HG03060 (cell line): ENCODE results near the gene CRYBG3.

ENCODE experiments used
- ATAC-seq: cut with Tn5 transposase; IDR thresholded peaks from one replicate; pipeline ENCODE4 v1.9.1; 2021; ENCODE audit warnings: low read depth, moderate number of reproducible peaks; ENCODE audit not compliant: unreplicated experiment

The CRYBG3 gene

DNA sequence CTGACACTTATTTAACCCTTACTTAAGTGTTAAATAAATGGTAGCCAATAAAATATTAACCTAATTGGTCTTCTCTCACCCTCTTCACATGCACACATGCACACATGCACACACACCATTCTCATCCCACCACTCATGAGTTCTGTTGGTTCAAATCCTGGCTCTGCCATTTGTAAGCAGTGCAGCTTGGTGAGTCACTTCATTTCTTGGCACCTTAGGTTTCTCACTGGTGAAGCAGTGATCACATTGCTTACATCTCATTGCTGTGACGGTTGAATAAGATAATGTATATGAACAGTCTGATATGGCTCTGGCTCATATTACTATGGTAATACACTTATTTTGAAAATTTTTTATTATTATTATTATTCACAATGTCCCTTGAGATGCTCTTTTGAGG is 116.6 kb downstream of the CRYBG3 start:
- no peak for ATAC-seq

DNA sequence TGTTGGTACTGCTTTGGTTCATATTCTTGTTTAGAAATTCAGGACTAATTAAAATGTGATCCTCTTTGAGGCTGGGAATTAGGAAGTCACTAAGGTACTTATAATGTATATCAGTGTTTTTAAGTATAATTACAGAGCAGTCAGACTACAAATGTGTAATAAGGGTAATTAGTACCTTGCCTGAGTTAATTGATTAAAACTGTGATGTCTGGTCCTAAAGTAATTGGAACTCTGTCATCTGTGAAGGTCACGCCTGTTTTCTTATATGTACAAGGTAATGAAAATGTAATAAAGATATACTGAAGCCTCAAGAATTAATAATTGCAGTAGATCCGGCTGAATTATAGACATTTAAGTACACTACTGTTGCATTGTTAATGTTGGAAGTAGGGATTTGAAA is 117.6 kb downstream of the CRYBG3 start:
- ATAC-seq: no peak

DNA sequence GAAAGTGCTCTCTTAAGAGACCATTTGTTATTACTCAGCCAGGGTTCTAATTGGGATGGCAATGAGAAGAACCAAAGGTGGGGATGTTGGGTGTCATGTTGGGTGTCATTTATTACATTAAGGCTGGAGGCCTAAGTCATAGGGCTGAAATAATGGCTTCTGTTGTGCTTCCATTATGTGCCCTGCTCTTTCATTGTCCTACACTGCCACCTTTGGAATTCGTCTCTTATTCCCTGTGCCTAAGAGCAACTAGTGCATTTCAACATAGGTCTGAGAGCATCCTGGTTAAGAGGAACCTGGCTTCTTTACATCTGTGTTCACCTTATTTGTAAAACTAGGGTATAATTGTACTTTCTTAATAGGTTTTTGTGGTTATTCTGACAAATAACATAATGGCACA is 118.2 kb downstream of the CRYBG3 start:
- ATAC-seq: no peak

DNA sequence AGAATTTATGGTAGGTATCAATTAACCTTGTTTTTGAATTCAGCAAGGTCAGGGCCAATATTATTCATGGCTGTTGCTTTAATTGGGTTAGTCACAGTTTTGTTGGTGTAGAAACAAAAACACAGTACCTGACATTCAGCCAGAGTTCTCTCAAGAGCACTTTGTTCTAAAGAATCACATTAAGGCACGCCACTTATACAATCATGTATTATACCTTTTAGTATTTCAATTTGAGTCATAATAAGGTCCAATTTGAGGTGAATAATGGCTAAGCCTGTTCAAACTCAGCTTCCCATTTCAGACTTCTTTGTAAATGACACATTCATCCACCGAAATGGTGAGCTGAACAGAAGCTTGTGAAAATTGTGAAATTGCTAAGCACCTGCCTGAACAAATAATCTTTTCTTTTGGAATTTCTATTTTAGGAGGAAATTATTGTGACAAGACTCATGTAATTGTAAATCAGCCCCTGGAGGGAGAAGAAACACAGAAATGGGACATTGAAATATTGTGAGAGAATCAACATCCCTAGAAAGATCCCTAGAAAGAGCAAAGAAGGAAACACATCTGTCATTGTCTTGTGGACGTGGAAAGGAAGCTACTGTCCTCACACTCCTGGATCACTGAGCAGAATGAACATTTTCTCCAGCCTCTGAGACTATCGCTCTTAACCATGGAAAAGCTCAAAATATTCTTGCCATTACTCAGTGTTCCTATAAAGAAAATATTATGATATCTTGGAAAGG is 121.2 kb downstream of the CRYBG3 start:
- no peak for ATAC-seq

DNA sequence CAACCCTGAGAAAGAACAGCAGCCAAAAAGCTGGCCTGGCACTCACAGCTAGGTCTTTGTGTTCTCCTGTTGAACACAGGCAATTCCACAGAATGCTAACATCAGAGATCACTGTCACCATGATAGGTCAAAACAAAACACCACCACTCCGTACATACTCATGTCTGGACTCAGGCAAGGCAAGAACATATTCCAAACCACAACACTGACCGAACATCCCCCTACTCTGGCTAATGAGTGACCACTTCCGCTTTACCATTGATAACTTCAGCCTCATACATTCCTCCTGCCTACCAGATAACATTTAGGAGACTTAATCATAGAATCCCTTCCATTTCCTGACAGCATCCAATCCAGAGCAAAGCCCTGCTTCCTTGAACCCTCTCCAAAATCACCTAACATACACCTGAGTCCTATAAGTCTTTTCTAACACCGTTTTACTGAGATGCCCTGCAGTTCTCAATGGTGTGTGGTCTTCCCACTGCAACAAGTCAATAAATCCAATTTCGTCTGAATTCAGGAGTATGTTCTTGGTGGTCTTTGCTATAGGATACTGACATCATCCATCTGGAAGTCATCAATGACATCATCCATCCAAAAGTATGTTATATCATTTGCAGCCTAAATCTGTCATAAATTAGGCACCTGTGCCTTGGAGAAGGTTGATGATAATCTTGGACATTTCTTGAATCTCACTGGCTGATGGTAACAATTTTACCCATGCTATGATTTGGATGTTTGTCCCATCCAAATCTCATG is 126.7 kb downstream of the CRYBG3 start:
- ATAC-seq: no peak

DNA sequence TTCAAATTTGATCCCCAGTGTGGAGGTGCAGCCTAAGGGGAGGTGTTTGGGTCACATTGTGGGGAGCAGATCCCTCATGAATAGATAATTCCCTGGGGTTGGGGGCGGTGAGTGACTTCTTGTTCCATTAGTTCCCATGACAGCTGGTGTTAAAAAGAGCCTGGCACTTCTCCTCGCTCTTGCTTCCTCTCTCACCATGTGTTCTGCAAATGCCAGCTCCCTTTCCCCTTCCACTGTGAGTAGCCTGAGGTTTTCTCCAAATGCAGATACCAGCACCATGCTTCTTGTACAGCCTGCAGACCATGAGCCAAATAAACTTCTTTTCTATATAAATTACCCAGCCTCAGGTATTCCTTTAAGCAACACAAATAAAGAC is 127.3 kb downstream of the CRYBG3 start:
- no peak for ATAC-seq

DNA sequence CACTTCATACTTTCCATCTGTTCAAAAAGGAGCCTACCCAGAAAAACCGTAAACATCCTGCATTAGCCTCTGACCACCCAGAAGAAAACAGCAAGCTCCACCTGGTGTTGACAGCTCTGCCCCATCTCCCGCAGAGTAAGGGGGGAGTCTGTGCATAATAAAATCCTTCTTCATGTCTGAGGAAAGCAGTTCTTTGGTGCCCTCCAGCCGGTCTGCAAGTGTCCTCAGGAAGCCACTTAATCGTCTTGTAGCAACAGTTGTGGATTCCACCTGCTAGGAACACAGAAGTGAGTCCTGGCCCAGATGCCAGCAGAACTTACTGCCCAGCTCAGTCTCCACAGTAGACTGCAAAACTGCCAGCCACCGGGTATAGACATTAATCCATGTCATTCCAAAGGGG is 127.9 kb downstream of the CRYBG3 start:
- ATAC-seq: no peak

DNA sequence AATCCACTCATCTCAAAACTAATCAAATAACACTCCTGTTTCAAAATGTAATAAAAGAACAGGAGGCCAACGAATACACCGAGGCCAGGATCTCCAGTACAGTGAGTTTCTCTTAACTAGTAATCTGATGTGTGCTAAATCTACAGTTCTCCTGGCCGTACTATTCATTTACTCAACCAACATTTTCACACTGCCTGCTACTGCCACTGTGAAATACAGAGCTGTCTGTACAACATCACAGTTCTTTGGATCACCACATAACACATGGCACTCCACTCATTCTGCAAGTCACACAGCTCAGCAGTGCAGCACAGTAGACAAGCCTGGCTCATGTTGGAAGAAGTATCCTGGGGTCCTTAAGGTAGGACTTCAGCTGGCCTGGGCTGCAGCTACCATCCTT is 128.5 kb downstream of the CRYBG3 start:
- ATAC-seq: no peak

DNA sequence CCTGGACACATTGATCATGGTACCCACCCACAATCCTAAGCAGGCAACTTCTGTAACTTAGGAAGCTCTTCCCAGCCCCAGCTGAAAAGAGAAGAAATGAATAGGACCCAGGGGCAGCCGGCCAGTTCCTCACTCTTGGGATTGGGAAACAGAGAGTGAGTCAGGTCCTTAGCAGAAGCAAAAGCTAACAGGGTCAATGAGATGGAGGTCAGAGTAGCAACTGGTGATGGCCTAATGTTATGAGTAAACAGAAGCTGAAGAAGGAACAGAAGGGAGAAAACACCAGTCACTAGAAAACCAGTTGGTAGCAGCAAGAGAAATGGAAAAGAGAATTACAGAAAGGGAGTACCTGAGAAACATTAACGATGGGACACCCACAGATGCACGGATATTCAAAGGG is 130.5 kb downstream of the CRYBG3 start:
- ATAC-seq: no peak

DNA sequence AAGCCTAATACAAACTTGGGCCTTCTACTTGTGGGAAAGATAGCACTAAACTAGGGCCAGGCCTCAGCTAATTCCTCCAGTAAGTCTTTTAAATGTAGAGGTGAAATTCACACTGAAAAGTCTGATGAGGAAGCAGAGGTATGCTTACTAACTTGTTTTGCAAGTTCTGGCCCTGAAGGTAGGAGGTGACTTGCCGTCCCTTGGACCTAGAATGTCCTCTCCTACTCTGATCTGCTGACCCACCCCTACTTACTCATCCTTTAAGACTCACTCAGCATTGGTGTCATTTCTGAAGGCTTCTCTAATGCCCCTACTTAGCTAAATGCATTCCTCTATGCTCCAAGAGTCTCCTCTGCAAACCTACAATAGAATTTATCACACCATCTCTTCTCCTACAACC is 131.1 kb downstream of the CRYBG3 start:
- ATAC-seq: no peak

DNA sequence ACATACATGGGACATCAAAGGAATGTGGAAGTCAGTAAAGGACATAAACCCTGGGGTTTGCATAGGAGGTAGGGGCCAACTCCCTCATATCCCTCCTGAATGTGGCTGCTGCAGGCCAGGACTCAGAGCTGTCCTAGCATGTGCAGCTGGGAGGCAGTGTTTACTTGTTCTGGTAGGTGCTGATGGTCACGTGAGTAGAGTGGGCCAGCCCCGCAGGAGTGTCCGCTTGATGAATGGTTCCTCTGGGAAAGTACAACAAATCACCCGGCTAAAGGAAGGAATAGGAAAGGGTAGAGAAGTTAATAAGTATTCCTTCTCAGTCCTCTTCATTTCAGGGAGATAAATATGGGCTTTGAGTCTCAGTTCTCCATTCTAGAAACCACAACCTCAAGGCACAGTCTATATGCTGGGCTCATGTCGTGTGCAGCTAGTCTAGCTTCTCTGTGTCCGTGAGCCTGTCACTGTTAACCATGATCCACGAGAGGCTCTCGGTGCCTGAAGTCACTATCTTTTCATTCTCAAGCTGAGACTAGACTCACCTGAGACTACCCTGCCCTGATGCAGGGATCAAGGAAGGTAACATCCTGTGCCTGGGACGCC is 132.5 kb downstream of the CRYBG3 start:
- ATAC-seq: no peak

DNA sequence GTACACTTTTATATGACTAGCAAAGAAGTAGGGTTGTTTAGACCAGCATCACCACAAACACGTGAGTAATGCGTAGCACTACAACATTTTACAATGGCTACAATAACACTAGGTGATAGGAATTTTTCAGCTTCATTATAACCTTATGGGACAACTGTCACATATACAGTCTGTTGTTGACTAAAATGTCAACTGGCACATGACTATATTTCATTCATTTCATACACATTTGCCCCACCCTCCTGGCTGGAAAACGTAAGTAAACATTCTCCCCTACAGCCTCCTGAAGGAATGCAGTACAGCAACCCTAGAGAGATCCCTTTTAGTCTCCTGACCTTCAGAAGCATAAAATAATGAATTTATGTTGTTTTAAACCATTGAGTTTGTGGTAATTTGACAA is 134.2 kb downstream of the CRYBG3 start:
- no peak for ATAC-seq

DNA sequence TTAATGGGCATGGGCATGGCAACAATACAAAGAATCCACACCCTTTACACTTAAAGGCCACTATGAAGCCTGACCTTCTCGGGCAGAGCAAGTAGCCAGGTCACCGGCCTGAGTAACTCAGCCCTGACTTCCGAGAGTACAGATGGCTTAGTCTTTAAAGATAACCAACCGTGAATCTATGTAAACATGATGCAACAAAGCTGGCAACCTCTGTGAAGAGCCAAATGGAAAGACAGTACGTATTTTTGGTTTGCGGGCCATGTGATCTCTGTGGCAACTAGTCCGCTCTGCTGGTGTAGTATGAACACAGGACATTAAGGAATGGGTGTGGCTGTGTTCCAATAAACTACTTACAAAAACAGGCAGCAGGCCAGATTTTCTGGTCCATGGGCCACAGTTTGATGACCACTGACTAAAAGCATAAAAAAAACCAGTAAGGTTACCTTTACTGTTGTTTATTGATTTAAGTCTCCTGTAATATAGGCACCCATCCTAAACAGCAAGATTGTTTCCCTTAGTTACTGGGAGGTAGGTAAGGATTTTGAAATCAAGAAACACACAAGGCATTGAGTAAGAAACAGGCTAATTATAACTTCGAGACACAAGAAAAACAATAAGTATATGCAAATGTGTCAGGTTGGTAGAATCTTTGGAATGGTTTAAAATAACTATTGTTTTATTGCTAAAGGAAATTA is 136.0 kb downstream of the CRYBG3 start:
- ATAC-seq: no peak

DNA sequence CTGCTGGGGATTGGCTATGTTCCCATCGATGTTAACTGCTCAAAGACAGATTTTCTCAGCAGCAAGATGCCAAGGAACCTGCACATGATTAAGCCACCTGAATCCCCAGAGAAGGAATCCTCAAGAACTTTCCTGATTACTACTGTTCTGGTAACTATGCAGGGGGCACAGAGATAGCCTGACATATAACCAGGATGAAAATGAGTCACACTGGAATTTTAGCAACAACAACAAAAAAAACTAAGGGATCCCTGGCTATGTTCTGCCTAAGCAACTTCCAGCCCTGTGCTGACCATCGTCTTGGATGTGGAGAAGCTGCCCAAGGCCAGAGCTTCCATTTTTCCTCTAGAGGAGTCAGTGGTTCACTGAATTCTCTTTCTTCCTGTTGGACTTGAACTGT is 136.6 kb downstream of the CRYBG3 start:
- ATAC-seq: no peak

DNA sequence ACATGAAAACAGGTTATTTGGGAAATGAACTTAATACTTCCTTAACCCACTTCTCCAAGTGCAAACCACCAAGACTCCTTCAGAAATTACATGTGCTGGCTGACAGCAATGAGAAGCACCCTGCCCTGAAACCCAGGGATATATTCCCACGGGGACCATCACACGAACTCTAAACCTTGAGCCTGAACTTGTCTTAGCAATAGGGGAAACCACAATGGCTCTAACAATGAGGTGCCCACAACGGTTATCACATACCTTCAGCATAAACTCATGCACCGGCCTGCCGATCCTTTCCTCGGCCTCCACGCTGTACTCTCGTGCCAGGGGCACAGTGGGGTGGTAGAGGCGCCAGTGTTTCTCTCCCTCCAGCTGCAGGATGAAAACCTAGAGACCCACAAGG is 137.0 kb downstream of the CRYBG3 start:
- ATAC-seq: no peak

DNA sequence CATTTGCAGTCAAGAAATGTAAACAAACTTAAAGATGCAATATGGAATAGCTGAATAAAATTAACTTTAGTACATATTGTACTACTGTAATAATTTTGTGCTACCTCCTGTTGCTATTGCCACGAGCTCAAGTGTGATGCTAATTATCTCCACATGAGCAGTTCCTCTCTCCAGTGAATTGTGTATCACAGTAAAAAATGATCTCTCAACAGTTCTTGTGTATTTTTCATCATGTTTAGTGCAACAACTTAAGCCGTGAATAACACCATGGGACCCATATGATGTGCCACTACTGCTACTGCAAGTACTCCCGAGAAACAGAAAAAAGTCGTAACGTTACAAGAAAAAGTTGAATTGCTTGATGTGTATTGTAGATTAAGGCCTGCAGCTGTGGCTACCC is 138.1 kb downstream of the CRYBG3 start:
- ATAC-seq: no peak

DNA sequence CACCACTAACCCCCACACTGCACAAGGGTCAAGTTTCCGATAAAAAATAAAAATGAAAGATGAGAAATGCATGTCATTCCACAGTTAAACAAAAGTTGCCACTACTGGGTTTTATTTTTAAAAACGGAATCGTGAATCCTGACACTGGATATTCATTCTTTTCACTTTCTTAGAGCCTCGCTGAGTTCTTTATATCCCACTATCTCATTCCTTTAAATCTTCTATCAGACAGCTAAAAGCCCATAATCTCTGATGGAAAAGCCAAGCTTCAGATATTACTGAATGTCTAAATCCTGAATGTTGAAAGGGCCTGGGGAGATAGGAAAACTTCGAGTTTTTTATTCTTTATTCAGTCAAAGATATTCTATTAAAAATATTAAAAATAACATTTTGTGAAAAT is 138.7 kb downstream of the CRYBG3 start:
- no peak for ATAC-seq

DNA sequence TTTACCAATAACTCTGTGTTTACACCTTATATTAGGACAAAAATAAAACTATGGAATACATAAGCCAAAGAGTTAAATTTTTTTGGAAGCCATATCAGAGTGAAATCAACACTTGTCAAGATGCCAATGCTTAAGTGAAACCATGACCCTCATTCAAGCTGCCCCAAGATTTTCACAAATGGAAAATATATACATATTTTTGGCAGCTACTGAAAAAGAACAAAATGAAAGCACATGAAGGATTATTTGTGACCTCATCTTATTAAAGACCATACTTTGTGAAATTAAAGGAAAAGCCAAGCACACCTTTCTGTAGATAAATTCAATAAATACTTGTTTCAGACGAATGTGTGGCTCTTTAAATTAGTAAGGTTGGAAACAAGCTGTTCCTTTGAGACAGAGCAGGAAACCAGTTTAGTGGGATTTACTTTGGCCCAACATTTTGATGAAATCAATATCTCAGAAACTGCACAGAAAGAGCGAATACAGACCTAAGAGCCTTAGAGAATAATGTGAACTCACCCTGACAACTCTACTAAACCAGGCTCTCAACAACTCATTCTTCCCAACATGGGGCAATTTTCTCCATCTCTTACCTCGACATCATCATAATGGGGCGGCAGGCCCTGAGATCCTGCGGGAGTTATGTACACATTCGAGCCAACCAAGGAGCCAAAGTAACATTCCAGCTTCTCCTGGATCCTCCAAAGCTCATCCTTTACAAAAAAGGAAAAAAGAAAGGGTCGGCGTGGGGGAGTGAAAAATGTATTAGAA is 139.4 kb downstream of the CRYBG3 start:
- ATAC-seq: no peak

DNA sequence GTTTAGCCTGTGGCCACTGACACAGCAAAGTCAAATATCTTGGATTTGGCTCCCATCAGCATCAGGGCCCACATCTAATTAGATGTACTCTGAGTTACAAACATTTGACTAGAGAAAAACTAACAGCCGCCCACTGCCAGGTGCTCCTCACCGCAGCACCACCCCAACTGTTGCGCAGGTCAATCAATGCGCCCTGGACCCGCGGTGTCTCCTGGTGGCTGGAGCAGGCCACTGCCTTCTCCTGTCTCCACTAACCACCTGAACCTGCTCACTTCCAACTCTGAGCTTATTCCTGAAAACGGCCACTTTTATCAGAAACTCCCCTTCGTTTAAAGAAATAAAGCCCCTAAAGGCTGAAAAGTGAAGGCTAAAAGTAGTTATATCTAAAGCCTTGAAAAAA is 146.2 kb downstream of the CRYBG3 start:
- ATAC-seq: no peak

DNA sequence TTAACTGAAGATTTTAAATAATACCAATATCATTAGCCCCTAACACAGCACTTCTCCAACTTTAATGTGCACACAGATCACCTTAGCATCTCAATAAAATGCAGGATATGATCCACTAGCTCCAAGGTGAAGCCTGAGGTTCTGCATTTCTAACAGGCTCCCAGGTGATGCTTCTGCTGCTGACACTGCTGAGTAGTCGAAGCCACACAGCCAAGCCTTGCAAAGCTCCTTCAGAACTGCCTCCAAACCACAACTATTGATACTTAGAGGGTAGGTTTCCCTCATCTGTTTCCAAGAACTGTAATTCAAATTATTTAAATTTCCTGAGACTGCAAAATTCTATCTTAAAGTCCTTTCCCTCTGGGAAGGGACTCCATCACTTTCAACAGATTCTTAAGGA is 146.6 kb downstream of the CRYBG3 start:
- no peak for ATAC-seq

DNA sequence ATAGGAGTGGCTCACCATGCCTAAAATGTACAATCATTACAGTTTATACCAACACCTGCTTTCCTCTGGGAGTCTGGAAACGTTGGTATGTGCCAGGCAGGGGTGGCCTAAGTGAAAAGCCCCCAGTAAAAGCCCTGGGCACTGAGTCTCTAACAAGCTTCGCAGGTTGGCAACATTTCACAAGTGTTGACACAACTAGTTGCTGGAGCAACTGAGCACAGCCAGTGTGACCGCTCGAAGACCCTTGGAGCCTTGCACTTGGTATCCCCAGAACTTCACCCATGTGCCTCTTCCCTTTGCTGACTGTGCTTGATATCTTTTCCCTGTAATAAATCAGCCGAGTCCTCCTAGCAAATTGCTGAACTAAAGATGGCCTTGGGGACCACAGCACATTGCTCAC is 147.7 kb downstream of the CRYBG3 start:
- ATAC-seq: no peak
